ENCODE data around the gene HORMAD1. TPM values are rescaled to one million over a fixed set of nuclear protein-coding genes. Genes with fewer than 3 reads are reported as not detected.
"Not testable (repeated sequence)": the region's sequence is repeated elsewhere in the genome, so short reads cannot be mapped to it uniquely, and the experiment has no call there.

The HORMAD1 gene
- total and polyA plus RNA-seq, 5 experiments from 2014 or later: 0.64 to 0.74 (median 0.73) TPM; not detected in 2

DNA sequence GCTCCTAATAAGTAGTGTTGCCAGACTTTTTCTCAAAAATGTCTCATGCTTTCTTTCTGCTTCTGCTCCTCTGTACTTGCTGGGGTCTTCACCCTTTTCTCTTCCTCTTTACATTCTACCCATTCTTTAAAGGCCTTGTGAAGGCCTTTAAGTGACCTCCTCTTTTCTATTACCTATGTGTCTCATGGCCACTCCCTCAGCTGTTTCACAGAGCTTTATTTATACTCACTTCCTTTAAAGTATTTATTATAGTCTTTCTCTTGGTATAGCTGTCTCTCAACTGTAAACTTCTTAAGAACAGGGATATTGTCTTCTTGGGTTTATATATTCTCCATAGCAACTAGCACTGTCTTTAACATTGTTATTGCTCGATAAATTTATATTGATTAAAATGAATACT is 24.5 kb downstream of the HORMAD1 start:
- no peaks in the 10 kb centered on the region for H3K9me3 Mint-ChIP-seq
- POLR2A ChIA-PET: interaction anchor here (1.4 to 1.6 kb wide), 2 partner anchors 134 to 135 kb away, joined by 4 read pairs; no protein-coding TSS in a partner anchor
- H3K4me3 Mint-ChIP-seq: peak overlapping the region; percentile 85 to 99 (median 96)
- H3K36me3 Mint-ChIP-seq: peaks cover 0 to 38% (median 5%) of the 10 kb centered on the region in 3 donors
- DNase-seq: peak in 1 of 10 donors; percentile 1
- H3K4me1 Mint-ChIP-seq: peaks cover 6 to 40% (median 25%) of the 10 kb centered on the region in 4 donors
- H3K27ac Mint-ChIP-seq: peak overlapping the region; percentile 17 to 96 (median 88)
- no peak for ATAC-seq
- peaks cover 0 to 3% (median 1%) of the 10 kb centered on the region in 5 donors for H3K27me3 Mint-ChIP-seq

DNA sequence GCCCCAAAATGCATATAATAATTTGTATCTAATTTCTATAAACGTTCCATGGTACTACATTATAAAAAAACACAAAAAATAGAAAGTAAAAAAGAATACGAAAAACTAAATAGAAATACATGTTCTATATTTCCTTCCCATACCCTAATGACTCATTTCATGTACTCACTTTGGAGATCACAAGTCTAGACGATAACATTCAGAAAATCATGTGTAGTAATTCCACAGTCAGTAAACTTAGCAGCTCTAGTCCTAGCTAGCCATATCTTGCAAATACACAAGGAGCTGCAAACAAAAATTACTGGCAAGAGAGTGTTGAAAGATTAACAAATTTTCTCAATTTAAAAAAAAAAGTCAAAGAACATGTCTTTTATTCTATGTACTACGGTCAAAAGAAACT is 25.1 kb downstream of the HORMAD1 start:
- H3K36me3 Mint-ChIP-seq: peaks cover 0 to 42% (median 5%) of the 10 kb centered on the region in 3 donors
- H3K27ac Mint-ChIP-seq: peak overlapping the region in 5 of 10 donors; percentile 15 to 96 (median 43)
- POLR2A ChIA-PET: no interaction called here
- DNase-seq: no peak
- peak overlapping the region in 6 of 10 donors; percentile 23 to 43 (median 32) for H3K4me3 Mint-ChIP-seq
- H3K9me3 Mint-ChIP-seq: no peaks in the 10 kb centered on the region
- peaks cover 0 to 3% (median 1%) of the 10 kb centered on the region in 5 donors for H3K27me3 Mint-ChIP-seq
- H3K4me1 Mint-ChIP-seq: peaks cover 7 to 40% (median 28%) of the 10 kb centered on the region in 4 donors
- no peak for ATAC-seq

DNA sequence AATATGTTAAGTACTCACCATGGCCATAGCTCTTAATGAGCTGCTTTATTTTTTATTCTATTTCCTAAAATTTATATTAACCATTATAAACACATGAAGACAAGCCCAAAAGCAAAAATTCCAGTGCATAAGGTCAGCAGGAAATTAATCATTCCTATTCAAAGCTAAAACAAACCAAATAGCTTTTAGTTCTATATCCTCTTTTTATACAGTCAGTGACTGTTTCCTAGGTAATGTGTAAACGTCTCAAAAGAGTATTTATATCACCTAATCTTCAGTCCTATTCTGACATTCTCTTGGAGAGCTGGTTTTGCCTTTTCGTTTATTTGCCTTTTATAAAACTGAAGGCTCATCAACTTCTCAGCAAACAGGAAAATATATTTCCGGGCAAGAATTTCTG is 28.0 kb downstream of the HORMAD1 start:
- H3K27ac Mint-ChIP-seq: peak overlapping the region in 1 of 10 donors; percentile 5
- no peaks in the 10 kb centered on the region for H3K27me3 Mint-ChIP-seq
- H3K4me1 Mint-ChIP-seq: peaks cover 10 to 42% (median 37%) of the 10 kb centered on the region in 4 donors
- H3K4me3 Mint-ChIP-seq: no peak overlapping the region
- no peak for ATAC-seq
- POLR2A ChIA-PET: no interaction called here
- H3K36me3 Mint-ChIP-seq: peaks cover 0 to 59% (median 9%) of the 10 kb centered on the region in 3 donors
- no peak for DNase-seq
- no peaks in the 10 kb centered on the region for H3K9me3 Mint-ChIP-seq

- POLR2A ChIA-PET: no interaction called here
- ATAC-seq: no peak
- Mint-ChIP-seq H3K9me3 (no peaks in the 10 kb centered on the region), H3K27ac (peak overlapping the region in 4 of 10 donors; percentile 20 to 89 (median 44)), H3K4me1 (peaks cover 7 to 24% (median 20%) of the 10 kb centered on the region in 4 donors), H3K4me3 (no peak overlapping the region), H3K36me3 (peaks cover 0 to 56% (median 9%) of the 10 kb centered on the region in 3 donors), H3K27me3 (no peaks in the 10 kb centered on the region)
- DNase-seq: no peak
These were observed 31.9 kb downstream of the HORMAD1 start for GRCh38 chr1:150688763-150689162.

DNA sequence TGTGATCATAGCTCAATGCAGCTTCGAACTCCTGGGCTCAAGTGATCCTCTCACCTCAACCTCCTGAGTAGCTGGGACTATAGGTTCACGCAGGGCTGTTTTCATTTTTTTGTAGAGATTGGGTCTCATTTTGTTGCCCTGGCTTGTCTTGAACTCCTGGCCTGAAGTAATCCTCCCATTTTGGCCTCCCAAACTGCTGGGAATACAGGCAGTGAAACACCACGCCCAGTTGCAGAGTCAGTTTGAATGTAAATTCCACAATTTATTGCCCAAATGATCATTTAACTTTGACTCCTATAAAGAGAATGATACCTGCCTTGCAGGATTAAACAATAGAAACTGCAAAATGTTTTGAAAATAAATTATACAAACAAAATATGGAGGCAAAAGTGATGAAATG is 34.4 kb downstream of the HORMAD1 start:
- no peaks in the 10 kb centered on the region for H3K9me3 Mint-ChIP-seq

DNA sequence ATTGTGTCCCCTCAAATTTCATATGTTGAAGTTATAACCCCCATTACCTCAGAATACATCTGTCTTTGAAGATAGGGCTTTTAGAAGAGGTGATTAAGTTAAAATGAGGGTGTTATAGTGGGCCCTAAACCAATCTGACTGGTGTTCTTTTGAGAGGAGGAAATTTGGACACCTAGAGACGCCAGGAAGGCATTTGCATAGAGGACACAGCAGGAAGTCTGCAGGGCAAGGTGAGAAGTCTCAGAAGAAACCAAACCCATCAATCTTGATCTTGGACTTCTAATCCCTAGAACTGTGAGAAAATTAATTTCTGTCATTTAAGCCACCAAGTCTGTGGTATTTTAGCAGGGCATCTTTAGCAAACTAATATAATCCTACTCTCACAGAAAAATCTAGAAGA is 36.8 kb downstream of the HORMAD1 start:
- peak overlapping the region in 9 of 10 donors; percentile 34 to 89 (median 71) for H3K27ac Mint-ChIP-seq
- peaks cover 6 to 16% (median 15%) of the 10 kb centered on the region in 4 donors for H3K4me1 Mint-ChIP-seq
- ATAC-seq (no peak), DNase-seq (peak in 2 of 10 donors; percentile 10 to 11)
- H3K9me3 Mint-ChIP-seq: no peaks in the 10 kb centered on the region
- POLR2A ChIA-PET: interaction anchor here (1.0 to 1.3 kb wide), 2 partner anchors 54 to 473 kb away, joined by 3 read pairs; partner anchors contain the start of genes ENSA and TNFAIP8L2
- peak overlapping the region in 2 of 10 donors; percentile 11 to 15 for H3K4me3 Mint-ChIP-seq
- peaks cover 0 to 48% (median 10%) of the 10 kb centered on the region in 3 donors for H3K36me3 Mint-ChIP-seq
- no peaks in the 10 kb centered on the region for H3K27me3 Mint-ChIP-seq

More for the DNA sequence above, 34.4 kb downstream of the HORMAD1 start:
- peaks cover 6 to 24% (median 20%) of the 10 kb centered on the region in 4 donors for H3K4me1 Mint-ChIP-seq
- DNase-seq: no peak
- no peak for ATAC-seq
- H3K27ac Mint-ChIP-seq: peak overlapping the region in 2 of 10 donors; percentile 20 to 30
- H3K4me3 Mint-ChIP-seq: no peak overlapping the region
- no peaks in the 10 kb centered on the region for H3K27me3 Mint-ChIP-seq
- POLR2A ChIA-PET: no interaction called here
- H3K36me3 Mint-ChIP-seq: peaks cover 0 to 48% (median 10%) of the 10 kb centered on the region in 3 donors

GRCh38 chr1:150678988-150679387 is 41.7 kb downstream of the HORMAD1 start:
- H3K27me3 Mint-ChIP-seq: no peaks in the 10 kb centered on the region
- H3K9me3 Mint-ChIP-seq: no peaks in the 10 kb centered on the region
- peaks cover 0 to 40% (median 11%) of the 10 kb centered on the region in 3 donors for H3K36me3 Mint-ChIP-seq
- H3K4me1 Mint-ChIP-seq: peaks cover 7 to 19% (median 10%) of the 10 kb centered on the region in 4 donors
- POLR2A ChIA-PET: no interaction called here
- ATAC-seq: no peak
- DNase-seq: no peak
- no peak overlapping the region for H3K27ac Mint-ChIP-seq
- no peak overlapping the region for H3K4me3 Mint-ChIP-seq

DNA sequence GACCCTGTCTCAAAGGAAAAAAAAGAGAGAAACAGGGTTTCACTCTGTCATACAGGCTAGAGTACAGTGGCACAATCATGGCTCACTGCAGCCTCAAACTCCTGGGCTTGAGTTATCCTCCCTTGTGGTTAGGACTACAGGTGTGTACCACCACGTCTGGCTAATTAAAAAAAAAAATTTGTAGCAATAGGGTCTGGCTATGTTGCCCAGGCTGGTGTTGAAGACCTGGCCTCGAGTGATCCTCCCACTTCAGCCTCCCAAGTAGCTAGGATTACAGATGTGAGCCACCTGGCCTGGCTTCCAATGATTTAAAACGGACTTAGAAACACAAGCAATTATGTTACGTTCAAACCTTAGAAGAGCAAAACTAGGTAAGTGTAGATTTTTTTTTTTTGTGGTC is 45.8 kb downstream of the HORMAD1 start:
- POLR2A ChIA-PET: interaction anchor here (0.7 to 1.1 kb wide), 2 partner anchors 107 to 1129 kb away, joined by 3 read pairs; no protein-coding TSS in a partner anchor
- ATAC-seq (no peak), DNase-seq (no peak)
- Mint-ChIP-seq H3K27ac (peak overlapping the region in 1 of 10 donors; percentile 29), H3K9me3 (no peaks in the 10 kb centered on the region), H3K36me3 (peaks cover 0 to 45% (median 8%) of the 10 kb centered on the region in 3 donors), H3K4me1 (peaks cover 3 to 8% (median 4%) of the 10 kb centered on the region in 4 donors), H3K27me3 (no peaks in the 10 kb centered on the region), H3K4me3 (no peak overlapping the region)

DNA sequence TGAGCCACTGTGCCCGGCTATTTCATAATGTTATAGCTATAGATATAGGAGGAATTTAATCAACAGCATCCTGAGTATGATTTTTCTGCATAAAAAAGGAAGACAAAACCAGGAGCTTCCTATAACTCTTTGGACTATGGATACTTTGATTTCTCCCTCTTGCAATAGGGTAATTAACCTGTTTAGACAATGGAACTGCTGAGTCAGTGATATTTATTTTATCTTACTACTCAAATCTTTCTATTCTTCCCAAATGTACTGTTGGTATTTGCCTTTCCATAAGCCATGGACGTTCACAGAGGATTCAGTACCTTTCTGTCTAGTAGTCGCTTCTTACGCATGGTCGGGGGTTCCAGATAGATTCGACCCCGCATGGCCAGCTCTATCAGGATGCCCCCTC is 57.4 kb downstream of the HORMAD1 start:
- ATAC-seq (no peak), DNase-seq (no peak)
- peaks cover 5 to 63% (median 20%) of the 10 kb centered on the region in 3 donors for H3K36me3 Mint-ChIP-seq
- POLR2A ChIA-PET: no interaction called here
- H3K27me3 Mint-ChIP-seq: no peaks in the 10 kb centered on the region
- H3K27ac Mint-ChIP-seq: peak overlapping the region in 1 of 10 donors; percentile 50
- H3K4me3 Mint-ChIP-seq: no peak overlapping the region
- H3K4me1 Mint-ChIP-seq: peaks cover 0 to 10% (median 7%) of the 10 kb centered on the region in 4 donors
- no peaks in the 10 kb centered on the region for H3K9me3 Mint-ChIP-seq

- ATAC-seq (no peak), DNase-seq (no peak)
- H3K36me3 Mint-ChIP-seq: peaks cover 5 to 67% (median 20%) of the 10 kb centered on the region in 3 donors
- no peak overlapping the region for H3K27ac Mint-ChIP-seq
- no peaks in the 10 kb centered on the region for H3K9me3 Mint-ChIP-seq
- H3K4me3 Mint-ChIP-seq: no peak overlapping the region
- H3K27me3 Mint-ChIP-seq: no peaks in the 10 kb centered on the region
- H3K4me1 Mint-ChIP-seq: peaks cover 0 to 9% (median 6%) of the 10 kb centered on the region in 4 donors
- POLR2A ChIA-PET: no interaction called here
These were observed 57.9 kb downstream of the HORMAD1 start for GRCh38 chr1:150662811-150663210.

GRCh38 chr1:150661156-150661555 is 59.5 kb downstream of the HORMAD1 start:
- Mint-ChIP-seq H3K27ac (no peak overlapping the region), H3K4me3 (no peak overlapping the region), H3K36me3 (peaks cover 5 to 73% (median 20%) of the 10 kb centered on the region in 3 donors), H3K4me1 (peaks cover 0 to 6% (median 5%) of the 10 kb centered on the region in 4 donors), H3K9me3 (no peaks in the 10 kb centered on the region), H3K27me3 (no peaks in the 10 kb centered on the region)
- DNase-seq (no peak), ATAC-seq (no peak)
- POLR2A ChIA-PET: no interaction called here

DNA sequence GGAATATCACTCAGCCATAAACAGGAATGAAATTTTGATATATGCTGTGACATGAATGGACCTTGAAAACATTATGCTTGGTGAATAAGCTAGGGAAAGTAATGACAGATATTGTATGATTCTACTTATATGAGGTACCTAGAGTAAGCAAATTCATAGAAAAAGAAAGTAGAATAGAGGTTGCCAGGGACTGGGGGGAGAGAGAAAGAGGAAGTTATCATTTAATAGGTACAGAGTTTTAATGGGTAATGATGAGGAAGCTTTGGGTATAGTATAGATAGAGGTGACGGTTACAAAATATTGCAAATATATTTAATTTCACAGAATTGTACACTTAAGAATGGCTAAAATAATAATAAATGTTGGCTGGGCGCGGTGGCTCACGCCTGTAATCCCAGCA is 60.1 kb downstream of the HORMAD1 start:
- H3K27me3 Mint-ChIP-seq: no peaks in the 10 kb centered on the region
- ATAC-seq (no peak), DNase-seq (no peak)
- H3K27ac Mint-ChIP-seq: peak overlapping the region in 2 of 10 donors; percentile 9 to 44
- no peaks in the 10 kb centered on the region for H3K9me3 Mint-ChIP-seq
- H3K4me3 Mint-ChIP-seq: no peak overlapping the region
- H3K4me1 Mint-ChIP-seq: peaks cover 0 to under 1% (median under 1%) of the 10 kb centered on the region in 4 donors
- POLR2A ChIA-PET: no interaction called here
- peaks cover 5 to 69% (median 20%) of the 10 kb centered on the region in 3 donors for H3K36me3 Mint-ChIP-seq

DNA sequence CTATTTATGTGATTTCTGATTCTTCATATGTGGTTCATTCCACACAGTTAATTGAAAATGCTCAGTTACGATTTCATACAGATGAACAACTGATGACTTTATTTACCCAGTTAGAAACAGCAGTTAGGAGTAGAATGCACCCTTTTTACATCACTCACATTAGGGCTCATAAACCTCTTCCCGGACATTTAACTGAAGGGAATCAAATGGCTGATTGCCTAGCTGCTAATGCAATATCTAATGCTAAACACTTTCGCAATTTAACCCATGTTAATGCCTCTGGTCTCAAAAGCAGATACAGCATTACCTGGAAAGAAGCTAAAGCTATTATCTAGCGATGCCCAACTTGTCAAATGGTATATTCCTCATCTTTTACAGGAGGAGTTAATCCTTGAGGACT is 63.6 kb downstream of the HORMAD1 start:
- DNase-seq, H3K4me3 Mint-ChIP-seq, H3K4me1 Mint-ChIP-seq, H3K27me3 Mint-ChIP-seq, H3K9me3 Mint-ChIP-seq, POLR2A ChIA-PET, ATAC-seq, H3K27ac Mint-ChIP-seq: not testable (repeated sequence)
- H3K36me3 Mint-ChIP-seq: peaks cover 0 to 69% (median 19%) of the 10 kb centered on the region in 3 donors

All from naive thymus-derived CD8-positive, alpha-beta T cell (primary cell).